Measurements from ENCODE around the gene ADCYAP1R1.

- TF ChIP-seq POLR2A (IDR thresholded peaks at IDR 0.05; ENCODE audit: low read depth, low read length) = no peak
- no peak for TF ChIP-seq TAF1 (IDR thresholded peaks at IDR 0.05; ENCODE audit: borderline replicate concordance, low read depth, low read length)
Measured at GRCh38 chr7:31017032-31017675, 35.0 kb upstream of the ADCYAP1R1 start.
